Activated naive CD4-positive, alpha-beta T cell treated with anti-CD3 and anti-CD28 coated beads, Interleukin-2, amount 50 U/mL, for 16 hours (primary cell): Measurements from ENCODE around the gene KIF6.
"Not testable (repeated sequence)": the region's sequence is repeated elsewhere in the genome, so short reads cannot be mapped to it uniquely, and the experiment has no call there.

Experiments used
- DNase-seq: peaks from one replicate; pipeline ENCODE4 v3.0.0-alpha.2; 2020

KIF6 gene

GRCh38 chr6:39706819-39707335 is 18.3 kb downstream of the KIF6 start:
- no peak for DNase-seq

GRCh38 chr6:39702265-39702664 is 22.9 kb downstream of the KIF6 start:
- no peak for DNase-seq

GRCh38 chr6:39700362-39700761 is 24.8 kb downstream of the KIF6 start:
- DNase-seq = no peak

- DNase-seq = no peak
Observed at GRCh38 chr6:39698789-39699188, 26.4 kb downstream of the KIF6 start.

- DNase-seq = no peak
Observed at GRCh38 chr6:39696986-39697788, 28.0 kb downstream of the KIF6 start.

- DNase-seq = no peak
Observed at GRCh38 chr6:39695447-39695846, 29.8 kb downstream of the KIF6 start.

GRCh38 chr6:39693206-39693605 is 32.0 kb downstream of the KIF6 start:
- no peak for DNase-seq

- DNase-seq = no peak
Observed at GRCh38 chr6:39688494-39688893, 36.7 kb downstream of the KIF6 start.

GRCh38 chr6:39686976-39687375 is 38.2 kb downstream of the KIF6 start:
- no peak for DNase-seq

- no peak for DNase-seq
Observed at GRCh38 chr6:39685938-39686337, 39.3 kb downstream of the KIF6 start.

- no peak for DNase-seq
Observed at GRCh38 chr6:39685489-39685826, 39.8 kb downstream of the KIF6 start.

- DNase-seq = no peak
Observed at GRCh38 chr6:39684790-39685488, 40.3 kb downstream of the KIF6 start.

GRCh38 chr6:39681674-39682121 is 43.5 kb downstream of the KIF6 start:
- no peak for DNase-seq

- DNase-seq = no peak
Observed at GRCh38 chr6:39678914-39679313, 46.3 kb downstream of the KIF6 start.

GRCh38 chr6:39677318-39677717 is 47.9 kb downstream of the KIF6 start:
- not testable (repeated sequence) for DNase-seq

- no peak for DNase-seq
Observed at GRCh38 chr6:39670519-39670918, 54.7 kb downstream of the KIF6 start.

- no peak for DNase-seq
Observed at GRCh38 chr6:39669973-39670342, 55.2 kb downstream of the KIF6 start.

- DNase-seq = no peak
Observed at GRCh38 chr6:39669207-39669972, 55.8 kb downstream of the KIF6 start.

- no peak for DNase-seq
Observed at GRCh38 chr6:39666706-39667489, 58.3 kb downstream of the KIF6 start.

GRCh38 chr6:39665861-39666260 is 59.3 kb downstream of the KIF6 start:
- no peak for DNase-seq

GRCh38 chr6:39664173-39664572 is 61.0 kb downstream of the KIF6 start:
- no peak for DNase-seq

- DNase-seq = no peak
Observed at GRCh38 chr6:39657355-39658135, 67.7 kb downstream of the KIF6 start.
